Measurements from ENCODE around the gene CERS5. TPM values are rescaled to one million over a fixed set of nuclear protein-coding genes. Genes with fewer than 3 reads are reported as not detected.

CERS5 gene
- 107 TPM for polyA plus RNA-seq (ENCODE audit: insufficient read length)
- long read RNA-seq, donor 1, transcript CERS5-201 (10 exons, 2,051 nt): major isoform, 21 of 29 reads
- long read RNA-seq, donor 1, partial matches to known transcripts: 0 of 29 reads
- long read RNA-seq, donor 1, other reads (novel, unspliced or antisense): 6 of 29 reads
- long read RNA-seq, donor 2, transcript CERS5-201 (10 exons, 2,051 nt): major isoform, 11 of 11 reads
- long read RNA-seq, donor 2, partial matches to known transcripts: 0 of 11 reads
- long read RNA-seq, donor 2, other reads (novel, unspliced or antisense): 0 of 11 reads
- long read RNA-seq, donor 3, transcript CERS5-201 (10 exons, 2,051 nt): major isoform, 6 of 7 reads
- long read RNA-seq, donor 3, partial matches to known transcripts: 0 of 7 reads
- long read RNA-seq, donor 3, other reads (novel, unspliced or antisense): 0 of 7 reads
- long read RNA-seq, donor 4, partial matches to known transcripts: 0 of 2 reads
- long read RNA-seq, donor 4, other reads (novel, unspliced or antisense): 0 of 2 reads
- long read RNA-seq, donor 5, transcript CERS5-201 (10 exons, 2,051 nt): major isoform, 20 of 22 reads
- long read RNA-seq, donor 5, partial matches to known transcripts: 0 of 22 reads
- long read RNA-seq, donor 5, other reads (novel, unspliced or antisense): 0 of 22 reads
- long read RNA-seq, donor 6, transcript CERS5-201 (10 exons, 2,051 nt): major isoform, 12 of 13 reads
- long read RNA-seq, donor 6, partial matches to known transcripts: 0 of 13 reads
- long read RNA-seq, donor 6, other reads (novel, unspliced or antisense): 0 of 13 reads
- long read RNA-seq, donor 7, transcript CERS5-201 (10 exons, 2,051 nt): major isoform, 25 of 27 reads
- long read RNA-seq, donor 7, partial matches to known transcripts: 0 of 27 reads
- long read RNA-seq, donor 7, other reads (novel, unspliced or antisense): 0 of 27 reads
- long read RNA-seq, donor 8, transcript CERS5-201 (10 exons, 2,051 nt): major isoform, 7 of 7 reads
- long read RNA-seq, donor 8, partial matches to known transcripts: 0 of 7 reads
- long read RNA-seq, donor 8, other reads (novel, unspliced or antisense): 0 of 7 reads

DNA sequence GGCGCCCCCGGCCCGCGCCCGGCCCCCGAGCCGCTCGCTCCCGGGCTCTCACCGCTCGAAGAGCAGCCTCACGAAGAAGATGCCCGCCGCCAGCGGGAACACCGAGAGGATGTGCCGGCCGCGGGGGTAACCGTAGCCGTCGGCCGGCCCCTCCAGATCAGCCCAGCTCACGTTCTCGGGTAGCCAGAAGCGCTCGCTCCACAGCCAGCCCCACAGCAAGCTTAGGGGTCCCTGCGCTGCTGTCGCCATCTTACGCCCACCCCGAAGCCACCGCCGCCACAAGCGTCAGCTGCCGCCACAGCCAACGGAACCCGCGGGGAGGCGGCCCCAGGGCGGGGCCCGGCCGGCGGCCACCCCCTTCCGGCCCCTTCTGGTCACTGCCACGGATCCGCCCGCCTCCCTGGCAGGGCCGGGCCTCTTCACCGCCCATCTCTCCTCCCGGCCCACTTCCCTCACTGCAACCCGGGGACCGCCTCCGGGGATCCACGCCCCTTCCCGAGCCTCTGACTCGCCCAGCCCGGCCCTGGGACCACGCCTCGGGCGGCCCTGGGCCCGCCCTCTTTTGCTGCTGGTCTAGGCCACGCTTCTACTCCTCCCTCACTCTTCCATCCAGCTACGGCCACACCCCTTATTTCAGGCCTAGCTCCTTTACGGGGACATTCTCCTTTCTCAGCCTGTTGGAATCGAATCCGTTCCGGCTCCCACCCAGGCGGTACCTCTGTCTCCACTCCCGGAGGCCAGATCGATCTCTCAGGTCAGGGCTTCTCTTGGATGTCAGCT, at the start of gene CERS5:
TSS of gene CERS5 (minus strand) at position 321 of the 780 bp plus-strand sequence. CDS start at position 249, 72 bp downstream.
- peak; percentile 99 for DNase-seq

DNA sequence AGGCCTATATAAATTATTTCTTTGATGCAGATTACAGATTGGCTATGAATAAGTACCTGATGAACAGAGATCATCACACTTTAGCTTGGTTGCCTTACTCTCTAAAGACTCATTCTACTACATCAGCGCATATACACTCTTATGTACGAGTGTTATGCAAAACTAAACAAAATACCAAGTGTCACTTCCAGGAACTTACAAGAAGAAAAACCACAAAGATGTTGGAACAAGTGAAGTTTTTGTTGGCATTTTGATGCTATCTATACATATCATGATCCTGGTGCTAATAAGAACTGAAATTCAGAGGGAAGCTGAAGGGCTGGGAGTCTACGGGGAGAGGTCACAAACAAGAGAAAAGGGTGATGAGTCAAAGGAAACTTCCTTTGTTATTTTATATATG, 47.9 kb upstream of the CERS5 start:
- DNase-seq: no peak

DNA sequence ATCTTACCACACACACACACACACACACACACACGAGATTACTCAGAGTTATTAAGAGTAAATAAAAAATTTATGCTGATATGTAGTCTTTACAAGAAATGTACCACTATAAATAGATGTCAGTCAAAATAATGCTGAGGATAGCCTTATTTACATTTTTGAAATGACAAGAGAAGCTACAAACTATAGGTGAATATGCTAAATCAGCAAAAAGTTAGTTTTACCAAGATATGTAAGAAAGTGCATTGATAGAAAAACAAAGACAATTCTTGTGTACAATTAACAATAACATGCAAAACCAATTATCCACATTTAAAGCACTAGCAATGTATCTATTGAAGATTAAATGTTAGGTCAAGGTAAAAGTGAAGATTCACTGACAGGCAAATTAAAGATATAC, 46.8 kb upstream of the CERS5 start:
- no peak for DNase-seq

- no peak for DNase-seq
These were observed 46.3 kb upstream of the CERS5 start for GRCh38 chr12:50213439-50213838.

GRCh38 chr12:50212071-50212467, 44.9 kb upstream of the CERS5 start:
- DNase-seq: no peak

DNA sequence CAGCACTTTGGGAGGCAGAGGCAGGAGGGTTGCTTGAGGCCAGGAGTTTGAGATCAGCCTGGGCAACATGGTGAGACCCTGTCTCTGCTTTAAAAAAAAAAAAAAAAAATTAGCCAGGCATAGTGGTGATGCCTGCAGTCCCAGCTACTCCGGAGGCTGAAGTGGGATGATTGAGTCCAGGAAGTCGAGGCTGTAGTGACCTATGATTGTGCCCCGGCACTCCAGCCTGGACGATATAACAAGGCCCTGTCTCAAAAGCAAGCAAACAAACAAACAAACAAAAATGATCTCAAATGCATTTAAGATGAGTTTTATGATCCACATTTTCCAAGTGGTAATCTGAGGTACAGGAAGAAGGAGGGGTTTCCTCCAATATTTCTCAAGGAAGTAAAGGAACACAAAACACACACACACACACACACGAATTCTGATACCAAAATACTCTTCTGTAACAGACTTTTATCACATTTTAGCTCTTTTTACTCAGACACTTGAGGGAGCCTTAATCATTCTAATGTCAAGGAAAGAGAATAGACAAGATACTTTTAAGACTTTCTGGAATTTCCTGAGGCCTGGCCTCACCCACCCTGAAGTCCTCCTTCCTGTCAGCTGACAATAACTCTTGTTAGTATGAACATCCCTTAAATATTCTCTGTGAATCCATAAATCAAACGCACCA, 44.4 kb upstream of the CERS5 start:
- no peak for DNase-seq

GRCh38 chr12:50207424-50207823, 40.3 kb upstream of the CERS5 start:
- no peak for DNase-seq

DNA sequence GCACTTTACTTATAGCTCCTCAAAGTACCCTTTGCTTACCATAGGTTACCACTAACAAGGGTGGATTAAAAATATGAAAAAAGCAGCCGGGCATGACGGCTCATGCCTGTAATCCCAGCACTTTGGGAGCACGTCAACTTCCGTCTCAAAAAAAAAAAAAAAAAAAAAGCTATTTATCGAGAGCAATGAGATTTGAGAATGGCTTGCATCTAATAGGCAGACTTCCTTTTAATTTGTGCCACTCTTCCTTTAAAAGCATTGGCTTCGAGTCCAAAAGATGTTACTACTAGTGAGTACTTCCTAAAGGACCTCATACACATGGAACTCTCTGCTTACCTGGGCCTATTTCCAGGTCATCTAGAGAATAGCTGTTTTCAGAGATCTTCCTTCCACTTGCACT, 38.5 kb upstream of the CERS5 start:
- no peak for DNase-seq

- no peak for DNase-seq
These were observed 36.5 kb upstream of the CERS5 start for GRCh38 chr12:50203691-50204090.

DNA sequence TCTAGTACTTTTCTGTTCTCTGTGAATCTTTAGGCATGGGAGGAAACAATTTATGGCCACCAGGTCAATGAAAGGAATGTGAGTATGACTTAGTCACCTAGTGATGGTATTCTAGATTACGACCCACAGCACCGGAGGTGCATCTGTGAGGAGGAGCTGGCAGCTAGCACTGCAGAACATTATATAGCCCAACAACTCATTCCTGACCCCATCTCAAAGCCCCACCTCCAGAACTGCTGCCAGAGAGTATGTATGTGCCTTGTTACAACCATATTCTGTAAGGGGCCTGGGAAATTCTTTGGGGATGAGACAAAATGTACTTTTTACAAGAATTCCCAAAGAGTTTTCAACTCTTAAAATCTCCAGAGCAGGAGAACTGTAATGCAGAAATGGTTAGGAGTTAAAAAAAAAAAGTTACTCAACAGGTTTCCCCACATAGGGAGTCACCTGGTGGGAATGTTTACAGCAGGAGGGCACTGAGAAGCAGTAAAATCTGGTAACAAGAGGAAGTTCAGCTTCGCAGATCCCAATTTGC, 34.9 kb upstream of the CERS5 start:
- DNase-seq: peak; percentile 59

DNA sequence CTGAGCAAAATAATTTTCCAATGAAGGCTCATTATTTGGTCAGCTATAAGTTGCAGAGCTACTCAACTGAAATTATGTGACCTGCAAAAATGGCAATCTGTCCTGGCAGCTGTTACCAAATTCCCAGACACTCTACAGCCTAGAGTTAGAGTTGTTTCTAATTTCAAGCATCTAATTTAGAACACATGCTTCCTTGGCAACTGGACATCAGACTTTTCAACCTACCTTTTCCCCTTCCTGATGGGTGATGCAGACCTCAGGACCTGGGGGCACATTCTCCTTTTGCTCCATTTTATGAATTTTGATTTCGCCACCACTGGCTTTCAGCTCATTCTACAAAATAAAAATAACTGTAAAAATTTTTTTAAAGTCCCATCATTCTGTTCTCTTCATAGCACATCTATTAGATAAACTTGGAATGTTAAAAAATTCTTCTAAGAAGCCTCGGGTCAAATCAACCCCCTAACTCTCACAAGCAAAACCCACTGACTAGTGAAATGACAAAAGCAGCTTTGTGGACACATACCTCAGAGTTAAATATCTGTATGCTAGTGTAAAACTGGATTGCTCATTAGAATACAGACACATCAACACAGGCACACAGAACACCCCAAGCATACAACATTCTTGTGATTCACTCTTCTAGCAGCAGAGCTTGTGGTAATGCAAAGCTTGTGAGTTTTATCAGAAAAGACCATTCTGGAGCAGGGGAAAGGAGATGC, 33.5 kb upstream of the CERS5 start:
- no peak for DNase-seq

DNA sequence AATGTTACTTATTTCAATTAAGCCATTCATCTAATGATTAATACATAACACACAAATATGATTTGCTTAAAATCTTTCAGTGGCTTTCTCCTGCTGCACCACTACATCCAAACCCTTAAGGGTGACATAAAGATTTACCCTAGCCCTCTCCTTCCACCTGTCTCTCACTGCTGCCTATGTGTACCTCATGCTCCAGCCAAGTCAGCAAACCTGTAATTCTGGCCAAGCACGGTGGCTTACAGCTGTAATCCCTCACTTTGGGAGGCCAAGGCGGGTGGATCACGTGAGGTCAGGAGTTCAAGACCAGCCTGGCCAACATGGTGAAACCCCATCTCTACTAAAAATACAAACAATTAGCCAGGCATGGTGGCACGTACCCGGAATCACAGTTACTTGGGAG, 31.7 kb upstream of the CERS5 start:
- DNase-seq: no peak

- DNase-seq: no peak
These were observed 30.1 kb upstream of the CERS5 start for GRCh38 chr12:50197297-50197727.

DNA sequence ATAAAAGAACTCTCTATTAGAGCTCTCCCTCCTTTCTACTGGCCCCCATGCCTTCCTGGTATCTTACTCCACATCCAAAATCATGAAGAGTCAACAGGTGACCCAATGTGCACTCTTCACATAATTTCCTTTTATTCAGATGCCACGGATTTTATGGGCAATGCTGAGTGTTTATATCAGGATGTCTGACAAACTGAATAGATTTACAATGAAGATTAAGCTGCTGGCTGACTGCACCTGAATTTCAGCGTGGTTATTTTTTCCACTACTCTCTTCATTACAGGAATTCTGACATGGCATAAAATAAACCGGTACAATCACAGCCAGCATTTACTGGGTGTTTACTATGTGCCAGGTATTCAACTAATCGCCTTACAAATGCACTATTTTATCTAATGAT, 29.4 kb upstream of the CERS5 start:
- DNase-seq: no peak

- DNase-seq: no peak
These were observed 28.7 kb upstream of the CERS5 start for GRCh38 chr12:50195832-50196231.

DNA sequence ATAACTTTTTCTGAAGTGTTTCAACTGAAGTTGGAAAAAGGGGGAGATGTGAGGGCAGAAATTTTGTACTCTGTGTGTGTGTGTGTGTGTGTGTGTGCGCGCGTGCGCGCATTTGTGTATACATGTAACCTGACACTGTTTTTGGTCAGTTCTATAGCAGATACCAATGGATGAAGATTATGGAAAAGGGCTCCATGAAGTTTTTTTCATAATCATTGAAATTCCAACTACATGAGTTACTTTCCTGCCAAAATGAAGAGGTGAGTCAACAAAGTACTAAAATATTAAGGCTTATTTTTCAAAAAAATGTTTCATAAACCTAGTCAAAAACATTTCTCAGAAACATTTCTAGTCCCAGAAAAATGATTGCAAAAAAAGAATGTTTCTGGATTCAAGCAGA, 25.7 kb upstream of the CERS5 start:
- DNase-seq: no peak

DNA sequence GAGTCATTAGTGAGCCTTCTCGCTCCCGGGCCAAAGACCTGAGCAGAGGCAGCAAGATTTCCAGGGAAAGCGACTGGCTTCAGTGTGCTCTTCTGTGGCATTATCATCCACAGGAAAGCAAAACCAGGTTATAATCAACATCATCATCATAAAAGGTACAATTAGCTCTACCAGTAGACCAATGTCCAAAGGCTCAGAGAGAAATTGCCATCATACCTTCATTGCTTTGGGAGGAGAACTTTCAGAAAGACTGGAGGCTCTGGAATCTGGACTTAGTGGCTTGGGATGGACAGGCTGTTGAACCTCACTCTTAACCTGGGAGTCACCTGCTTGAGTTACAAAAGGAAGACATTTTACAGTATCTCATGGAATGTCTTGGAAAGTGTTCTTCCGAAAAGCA, 25.1 kb upstream of the CERS5 start:
- no peak for DNase-seq

DNA sequence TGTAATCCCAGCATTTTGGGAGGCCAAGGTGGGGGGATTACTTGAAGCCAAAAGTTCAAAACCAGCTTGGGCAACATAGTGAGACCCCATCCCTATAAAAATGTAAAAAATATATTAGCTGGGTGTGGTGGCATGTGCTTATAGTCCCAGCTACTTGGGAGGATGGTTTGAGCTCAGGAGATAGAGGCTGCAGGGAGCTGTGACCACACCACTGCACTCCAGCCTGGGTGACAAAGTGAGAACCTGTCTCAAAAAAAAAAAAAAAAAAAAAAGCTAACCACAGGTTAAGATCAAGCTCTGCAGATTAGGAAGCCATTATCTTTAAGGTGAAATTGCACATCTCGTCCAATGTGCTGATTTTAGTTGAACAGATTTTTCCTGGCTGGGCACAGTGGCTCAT, 23.7 kb upstream of the CERS5 start:
- no peak for DNase-seq

DNA sequence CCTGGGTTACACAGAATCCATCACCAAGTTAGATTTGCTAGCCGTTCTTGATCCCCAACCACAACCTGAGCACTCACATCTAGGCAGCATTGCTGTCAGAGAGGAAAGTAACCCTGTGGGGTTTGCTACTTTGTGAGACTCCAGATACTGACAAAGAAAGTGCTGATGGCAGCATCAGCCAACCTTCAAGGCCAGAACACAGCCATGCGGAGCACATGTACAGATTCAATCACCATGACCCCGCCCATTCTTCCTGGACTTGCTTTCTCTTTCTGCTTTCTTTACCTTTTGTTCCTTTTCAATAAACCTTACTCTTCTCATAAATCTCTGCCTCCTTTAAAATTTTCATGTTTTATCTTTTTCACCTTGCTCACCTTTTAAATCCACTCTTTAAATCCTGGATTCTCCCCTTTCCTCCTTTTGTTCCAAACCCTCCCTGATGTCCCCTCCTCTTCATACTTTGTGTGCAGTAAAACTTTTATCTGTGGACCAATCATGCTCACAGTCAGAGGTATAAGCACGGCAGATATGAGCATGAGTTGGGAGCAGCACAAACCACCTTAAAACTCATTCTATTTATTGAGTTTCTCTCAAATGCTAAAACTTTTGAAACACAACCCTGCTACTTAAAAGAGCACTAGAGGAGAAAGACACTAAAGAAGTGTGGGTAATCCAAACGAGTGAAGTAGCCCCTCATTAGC, 21.9 kb upstream of the CERS5 start:
- no peak for DNase-seq
